ENCODE measurements around the gene ZNF343.
"Not testable (repeated sequence)": the region's sequence is repeated elsewhere in the genome, so short reads cannot be mapped to it uniquely, and the experiment has no call there.

ZNF343 gene

GRCh38 chr20:2508631-2509467 is at the start of gene ZNF343:
Gene ZNF343, minus strand, starts transcription at chr20:2508915. Its CDS starts 15,020 bp downstream, at chr20:2493895.
- DNase-seq: no peak

GRCh38 chr20:2557873-2558580 is 49.3 kb upstream of the ZNF343 start:
- no peak for DNase-seq

GRCh38 chr20:2545594-2545993 is 36.9 kb upstream of the ZNF343 start:
- no peak for DNase-seq

- DNase-seq: no peak
Measured at GRCh38 chr20:2544211-2544610, 35.5 kb upstream of the ZNF343 start.

- no peak for DNase-seq
Measured at GRCh38 chr20:2542361-2542760, 33.6 kb upstream of the ZNF343 start.

- DNase-seq: no peak
Measured at GRCh38 chr20:2541940-2542339, 33.2 kb upstream of the ZNF343 start.

GRCh38 chr20:2538931-2539720 is 30.4 kb upstream of the ZNF343 start:
- DNase-seq: no peak

GRCh38 chr20:2538356-2538755 is 29.6 kb upstream of the ZNF343 start:
- DNase-seq: no peak

GRCh38 chr20:2537101-2537500 is 28.4 kb upstream of the ZNF343 start:
- no peak for DNase-seq

- no peak for DNase-seq
Measured at GRCh38 chr20:2536560-2536986, 27.9 kb upstream of the ZNF343 start, which contains the start of gene TMC2. Gene TMC2, plus strand, starts transcription at chr20:2536573. Its CDS starts 49 bp downstream, at chr20:2536622.

GRCh38 chr20:2535711-2536559 is 27.2 kb upstream of the ZNF343 start:
- DNase-seq: no peak

GRCh38 chr20:2533118-2533517 is 24.4 kb upstream of the ZNF343 start:
- no peak for DNase-seq

GRCh38 chr20:2528671-2529271 is 20.1 kb upstream of the ZNF343 start:
- no peak for DNase-seq

- DNase-seq: no peak
Measured at GRCh38 chr20:2527762-2528161, 19.0 kb upstream of the ZNF343 start.

GRCh38 chr20:2526218-2526583 is 17.5 kb upstream of the ZNF343 start:
- DNase-seq: not testable (repeated sequence)

- DNase-seq: no peak
Measured at GRCh38 chr20:2524709-2525506, 16.2 kb upstream of the ZNF343 start.

GRCh38 chr20:2523919-2524708 is 15.4 kb upstream of the ZNF343 start:
- no peak for DNase-seq

GRCh38 chr20:2522826-2523429 is 14.2 kb upstream of the ZNF343 start:
- not testable (repeated sequence) for DNase-seq
